SJCRH30 (cell line): Measurements from ENCODE around the gene UROC1. TPM values are rescaled to one million over a fixed set of nuclear protein-coding genes. Genes with fewer than 3 reads are reported as not detected.

Experiments
- DNase-seq, 2 experiments: peaks; one replicate each; pipeline ENCODE4 v3.0.0-alpha.2; 2015 to 2020
- H3K27ac ChIP-seq: fragments of 250-450 bp; sonication (Bioruptor Pico); 2 replicates; pipeline ENCODE4 v1.5.1; 2020; ENCODE audit warnings: mild to moderate bottlenecking, moderate library complexity
- H3K27me3 ChIP-seq: fragments of 250-450 bp; sonication (Bioruptor Pico); 2 replicates; pipeline ENCODE4 v1.5.1; 2020; ENCODE audit warnings: mild to moderate bottlenecking, moderate library complexity
- H3K36me3 ChIP-seq: fragments of 250-450 bp; sonication (Bioruptor Pico); 2 replicates; pipeline ENCODE4 v1.5.1; 2020; ENCODE audit warnings: mild to moderate bottlenecking, moderate library complexity
- H3K4me1 ChIP-seq: fragments of 250-450 bp; sonication (Bioruptor Pico); 2 replicates; pipeline ENCODE4 v1.5.1; 2020; ENCODE audit warnings: mild to moderate bottlenecking, moderate library complexity
- H3K4me3 ChIP-seq: fragments of 250-450 bp; sonication (Bioruptor Pico); 2 replicates; pipeline ENCODE4 v1.5.1; 2020; ENCODE audit warnings: mild to moderate bottlenecking, moderate library complexity
- H3K9me3 ChIP-seq: fragments of 250-450 bp; sonication (Bioruptor Pico); replicated peaks from 2 replicates; pipeline ENCODE4 v1.5.1; 2020; ENCODE audit warnings: mild to moderate bottlenecking, moderate library complexity
- total RNA-seq: library from RNA; depleted of rRNA; stranded (reverse); fragments of >200 nt; shearing (Covaris generic); gene quantifications from 2 replicates; pipeline ENCODE4 v1.2.3, GENCODE V29; 2014

The UROC1 gene
- total RNA-seq, 1 experiment from 2014 or later: not detected

- DNase-seq: no peak
- no peak overlapping the region for H3K4me3 ChIP-seq
- H3K27ac ChIP-seq: no peak overlapping the region
- H3K4me1 ChIP-seq: peaks cover 5% of the 10 kb centered on the region; the same call in 1 of the 2 replicates
- H3K27me3 ChIP-seq: peaks cover 10% of the 10 kb centered on the region; the same call in 1 of the 2 replicates
- no peaks in the 10 kb centered on the region for H3K9me3 ChIP-seq
- H3K36me3 ChIP-seq: no peaks in the 10 kb centered on the region
These were observed 24.5 kb downstream of the UROC1 start for GRCh38 chr3:126493051-126493450.

GRCh38 chr3:126491221-126492013, 26.2 kb downstream of the UROC1 start:
- no peak for DNase-seq
- H3K27ac ChIP-seq: no peak overlapping the region
- H3K4me1 ChIP-seq: peaks cover 12% of the 10 kb centered on the region
- no peaks in the 10 kb centered on the region for H3K9me3 ChIP-seq
- H3K27me3 ChIP-seq: peaks cover 10% of the 10 kb centered on the region; the same call in 1 of the 2 replicates
- no peak overlapping the region for H3K4me3 ChIP-seq
- no peaks in the 10 kb centered on the region for H3K36me3 ChIP-seq

- Histone ChIP-seq H3K4me3 (no peak overlapping the region), H3K27me3 (peaks cover 10% of the 10 kb centered on the region; the same call in 1 of the 2 replicates), H3K4me1 (peaks cover 15% of the 10 kb centered on the region), H3K36me3 (no peaks in the 10 kb centered on the region), H3K9me3 (no peaks in the 10 kb centered on the region), H3K27ac (no peak overlapping the region)
- DNase-seq: no peak
These were observed 27.0 kb downstream of the UROC1 start for GRCh38 chr3:126490619-126491018.

- Histone ChIP-seq H3K4me1 (peaks cover 15% of the 10 kb centered on the region), H3K9me3 (no peaks in the 10 kb centered on the region), H3K36me3 (no peaks in the 10 kb centered on the region), H3K27ac (no peak overlapping the region), H3K27me3 (peaks cover 10% of the 10 kb centered on the region; the same call in 1 of the 2 replicates), H3K4me3 (no peak overlapping the region)
- DNase-seq: no peak
These were observed 28.5 kb downstream of the UROC1 start for GRCh38 chr3:126488886-126489569.

GRCh38 chr3:126488185-126488584, 29.4 kb downstream of the UROC1 start:
- Histone ChIP-seq H3K27me3 (peaks cover 6% of the 10 kb centered on the region; the same call in 1 of the 2 replicates), H3K4me1 (peaks cover 10% of the 10 kb centered on the region; the same call in 1 of the 2 replicates), H3K9me3 (no peaks in the 10 kb centered on the region), H3K36me3 (no peaks in the 10 kb centered on the region), H3K27ac (no peak overlapping the region), H3K4me3 (no peak overlapping the region)
- DNase-seq: no peak

GRCh38 chr3:126487151-126487771, 30.3 kb downstream of the UROC1 start:
- H3K36me3 ChIP-seq: no peaks in the 10 kb centered on the region
- DNase-seq: no peak
- H3K9me3 ChIP-seq: no peaks in the 10 kb centered on the region
- peaks cover 10% of the 10 kb centered on the region; the same call in 1 of the 2 replicates for H3K4me1 ChIP-seq
- no peak overlapping the region for H3K4me3 ChIP-seq
- 0 out of 2 replicates have a peak, but pooled peaks cover 3% of the 10 kb centered on the region for H3K27me3 ChIP-seq
- H3K27ac ChIP-seq: no peak overlapping the region

GRCh38 chr3:126486360-126486847, 31.2 kb downstream of the UROC1 start:
- Histone ChIP-seq H3K9me3 (no peaks in the 10 kb centered on the region), H3K27me3 (0 out of 2 replicates have a peak, but pooled peaks cover 3% of the 10 kb centered on the region), H3K27ac (no peak overlapping the region), H3K4me3 (no peak overlapping the region), H3K4me1 (peaks cover 13% of the 10 kb centered on the region), H3K36me3 (no peaks in the 10 kb centered on the region)
- DNase-seq: peak; percentile 70 to 73

- peaks cover 13% of the 10 kb centered on the region for H3K4me1 ChIP-seq
- H3K27ac ChIP-seq: no peak overlapping the region
- H3K27me3 ChIP-seq: 0 out of 2 replicates have a peak, but pooled peaks cover 3% of the 10 kb centered on the region
- no peaks in the 10 kb centered on the region for H3K9me3 ChIP-seq
- no peak overlapping the region for H3K4me3 ChIP-seq
- no peak for DNase-seq
- no peaks in the 10 kb centered on the region for H3K36me3 ChIP-seq
These were observed 31.6 kb downstream of the UROC1 start for GRCh38 chr3:126485956-126486355.

- Histone ChIP-seq H3K27ac (no peak overlapping the region), H3K27me3 (0 out of 2 replicates have a peak, but pooled peaks cover 3% of the 10 kb centered on the region), H3K9me3 (no peaks in the 10 kb centered on the region), H3K4me1 (peaks cover 13% of the 10 kb centered on the region), H3K4me3 (no peak overlapping the region), H3K36me3 (no peaks in the 10 kb centered on the region)
- DNase-seq: no peak
These were observed 32.2 kb downstream of the UROC1 start for GRCh38 chr3:126485176-126485897.

GRCh38 chr3:126484662-126485061, 32.9 kb downstream of the UROC1 start:
- H3K4me3 ChIP-seq: no peak overlapping the region
- no peaks in the 10 kb centered on the region for H3K27me3 ChIP-seq
- H3K27ac ChIP-seq: no peak overlapping the region
- H3K36me3 ChIP-seq: no peaks in the 10 kb centered on the region
- H3K9me3 ChIP-seq: no peaks in the 10 kb centered on the region
- peaks cover 13% of the 10 kb centered on the region for H3K4me1 ChIP-seq
- DNase-seq: no peak

- no peak for DNase-seq
- Histone ChIP-seq H3K4me3 (no peak overlapping the region), H3K9me3 (no peaks in the 10 kb centered on the region), H3K27me3 (no peaks in the 10 kb centered on the region), H3K36me3 (no peaks in the 10 kb centered on the region), H3K4me1 (peaks cover 13% of the 10 kb centered on the region), H3K27ac (no peak overlapping the region)
These were observed 33.4 kb downstream of the UROC1 start for GRCh38 chr3:126484148-126484547.

- Histone ChIP-seq H3K4me1 (peaks cover 13% of the 10 kb centered on the region), H3K9me3 (no peaks in the 10 kb centered on the region), H3K27me3 (no peaks in the 10 kb centered on the region), H3K4me3 (no peak overlapping the region), H3K36me3 (no peaks in the 10 kb centered on the region), H3K27ac (no peak overlapping the region)
- DNase-seq: no peak
These were observed 34.2 kb downstream of the UROC1 start for GRCh38 chr3:126483321-126483761.

- H3K4me1 ChIP-seq: peaks cover 13% of the 10 kb centered on the region
- DNase-seq: no peak
- no peak overlapping the region for H3K4me3 ChIP-seq
These were observed 34.9 kb downstream of the UROC1 start for GRCh38 chr3:126482503-126483255.

More at GRCh38 chr3:126482503-126483255, 34.9 kb downstream of the UROC1 start:
- Histone ChIP-seq H3K9me3 (no peaks in the 10 kb centered on the region), H3K36me3 (no peaks in the 10 kb centered on the region), H3K27me3 (no peaks in the 10 kb centered on the region), H3K27ac (no peak overlapping the region)
